Stomach (tissue), 9 donors: Measurements from ENCODE around the gene SIK2. TPM values are rescaled to one million over a fixed set of nuclear protein-coding genes. Genes with fewer than 3 reads are reported as not detected.
A peak's percentile ranks its signal among the peaks of the same experiment; 100 is the strongest.

Source experiments
- DNase-seq, 2 donors: peaks; one replicate each; pipeline versions ENCODE4 v3.0.0 to v3.0.0-alpha.2; 2013 to 2019
- H3K27ac ChIP-seq, 5 donors: fragments of 200-600 bp in 4 of 5; sonication (generic) in 4 of 5; one replicate each; pipeline ENCODE4 v1.5.1; 2013 to 2019; ENCODE audit warnings: mild to moderate bottlenecking in 1 of 5, moderate library complexity in 1 of 5
- H3K27me3 ChIP-seq, 3 donors: fragments of 200-600 bp; sonication (generic); one replicate each; pipeline ENCODE4 v1.5.1; 2017 to 2019; ENCODE audit warnings: mixed run types in 1 of 3
- H3K36me3 ChIP-seq, 4 donors: fragments of 200-600 bp; sonication (generic); 1 replicate in 3 of 4; 2 replicates in 1 of 4; pipeline ENCODE4 v1.5.1; 2016 to 2019
- H3K4me1 ChIP-seq, 4 donors: fragments of 200-600 bp; sonication (generic); one replicate each; pipeline ENCODE4 v1.5.1; 2016 to 2019
- H3K4me3 ChIP-seq, 4 donors: fragments of 200-600 bp; sonication (generic) in 3 of 4; one replicate each; pipeline ENCODE4 v1.5.1; 2016 to 2019; ENCODE audit warnings: mild to moderate bottlenecking in 1 of 4
- H3K9me3 ChIP-seq, 4 donors: fragments of 200-600 bp; sonication (generic); one replicate each; pipeline ENCODE4 v1.5.1; 2016 to 2019
- CTCF ChIP-seq, 7 experiments: fragments of 450-650 bp in 4 of 7; fragments of 200-600 bp in 3 of 7; sonication (generic) in 3 of 7; IDR thresholded peaks; one replicate each; pipeline ENCODE4 v1.5.1; 2016 to 2019; ENCODE audit warnings: antibody characterized with exemption in 7 of 7, control low read depth in 2 of 7, mild to moderate bottlenecking in 1 of 7
- EP300 ChIP-seq: sonication (generic); formaldehyde crosslinking; IDR thresholded peaks from one replicate; pipeline ENCODE4 v1.6.1; 2017; ENCODE audit warnings: antibody characterized with exemption
- POLR2A ChIP-seq, 4 donors: fragments of 450-650 bp; IDR thresholded peaks; one replicate each; pipeline ENCODE4 v1.6.1; 2016; ENCODE audit warnings: antibody characterized with exemption in 4 of 4, control low read depth in 2 of 4, mild to moderate bottlenecking in 1 of 4, moderate library complexity in 1 of 4
- POLR2AphosphoS5 ChIP-seq, 3 donors: sonication (generic); formaldehyde crosslinking; IDR thresholded peaks; one replicate each; pipeline ENCODE4 v1.6.1; 2016; ENCODE audit warnings: antibody characterized with exemption in 3 of 3
- WGBS, 5 donors: extraction: QIAGEN DNeasy Blood & Tissue Kit in 3 of 5; methylation state at CpG; one replicate each; pipeline versions ENCODE4 v1.1.5 to v1.1.7; 2013 to 2018; 5-methylcytosine and 5-hydroxymethylcytosine counted together
- intact Hi-C: fragments of 100-400 bp; cut with DNase I; formaldehyde crosslinking; loops from one replicate; pipeline ENCODE4 v1.15.1; 2023; ENCODE audit warnings: low total_unique reads
- polyA plus RNA-seq, 3 donors: library from polyadenylated mRNA; stranded (reverse); fragments of 200-250 nt; gene quantifications; one replicate each; pipeline ENCODE4 v1.2.3, GENCODE V29; 2013
- total RNA-seq, 5 donors: library from RNA; depleted of rRNA; stranded (reverse); fragments of >200 nt; gene quantifications; one replicate each; pipeline versions ENCODE4 v1.1.0 to v1.2.3, GENCODE V29; 2014 to 2016
- donor health status: healthy with polysubstance abuse.
- donor health status: Bipolar disorder and iron deficiency.
- donor health status: healthy.

Gene SIK2
- total and polyA plus RNA-seq, 8 donors: 5.5 to 86.9 (median 18.4) TPM

DNA sequence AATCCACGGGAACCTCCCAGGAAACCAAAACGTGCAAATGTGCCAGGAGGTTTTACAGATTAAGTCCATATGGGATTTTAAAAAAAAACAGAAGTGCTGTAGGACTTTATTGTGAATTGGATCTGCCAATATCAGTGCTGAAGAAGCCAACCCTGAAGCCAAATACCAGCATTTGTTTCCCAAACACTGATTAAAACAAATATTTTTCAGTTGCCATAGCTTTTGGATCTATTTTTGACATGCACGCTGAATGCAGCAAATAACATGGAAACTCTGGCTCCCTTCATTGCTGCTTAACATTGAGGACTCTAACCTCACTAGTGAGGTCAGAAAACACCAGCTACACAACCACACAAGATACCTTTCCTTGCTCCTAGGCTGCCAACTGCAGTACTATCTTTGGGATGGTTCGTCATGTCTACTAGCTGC, 28.4 kb upstream of the SIK2 start:
- peak overlapping the region in 2 of 4 donors; percentile 1 to 22 for H3K4me3 ChIP-seq
- H3K27ac ChIP-seq: peak overlapping the region in 2 of 5 donors; percentile 11 to 43

DNA sequence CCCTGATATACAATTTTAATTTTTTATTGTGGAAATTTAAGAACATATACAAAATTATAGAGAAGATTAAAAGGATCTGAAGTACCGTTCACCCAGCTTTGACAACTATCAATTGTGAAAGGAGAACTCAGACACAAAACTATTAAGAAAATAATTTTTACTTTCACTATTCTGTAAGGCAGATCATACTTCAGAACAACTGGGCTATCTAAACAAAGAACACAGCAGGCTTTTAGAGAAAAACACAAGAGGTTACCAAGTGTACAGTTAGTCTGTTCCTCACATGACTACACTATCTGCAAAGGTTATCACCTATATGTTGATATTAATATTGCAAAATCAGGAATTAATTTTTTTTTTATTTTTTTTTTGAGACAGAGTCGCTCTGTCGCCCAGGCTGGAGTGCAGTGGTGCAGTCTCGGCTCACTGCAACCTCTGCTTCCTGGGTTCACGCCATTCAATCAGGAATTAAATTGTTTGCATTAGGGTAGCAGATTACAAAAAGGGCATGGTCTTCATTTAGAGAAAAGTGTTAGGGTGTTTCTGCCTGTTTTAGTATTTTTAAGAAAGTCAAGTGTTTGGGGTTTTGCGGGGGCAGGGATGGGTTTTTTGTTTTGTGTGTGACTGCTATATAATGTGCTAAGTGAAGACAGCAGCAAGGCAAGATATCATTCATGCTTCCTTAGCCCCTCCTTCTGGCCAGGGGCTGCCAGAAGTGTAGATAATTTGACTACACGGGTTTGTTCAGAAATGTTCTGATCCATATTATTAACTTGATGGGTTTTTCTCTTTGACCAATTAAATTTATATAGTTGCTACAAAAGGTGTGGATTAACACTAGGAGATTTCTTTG, 27.6 kb upstream of the SIK2 start:
- TF ChIP-seq POLR2AphosphoS5 (IDR thresholded peaks at IDR 0.05) (no peak), CTCF (IDR thresholded peaks at IDR 0.05) (no peak), POLR2A (IDR thresholded peaks at IDR 0.05) (no peak), EP300 (no peak)
- Histone ChIP-seq H3K4me3 (peak overlapping the region in 3 of 4 donors; percentile 1 to 22 (median 12)), H3K27ac (peak overlapping the region in 2 of 5 donors; percentile 11 to 43), H3K9me3 (no peaks in the 10 kb centered on the region), H3K36me3 (no peaks in the 10 kb centered on the region), H3K27me3 (no peaks in the 10 kb centered on the region), H3K4me1 (peaks cover 11 to 32% (median 28%) of the 10 kb centered on the region in 4 donors)
- intact Hi-C loops: no loop called here
- DNase-seq: no peak
- WGBS, 5 donors: 15 to 29% (median 23%) methylated on average over 7 of the region's 7 CpGs

More for the DNA sequence above, 28.4 kb upstream of the SIK2 start:
- Histone ChIP-seq H3K9me3 (no peaks in the 10 kb centered on the region), H3K27me3 (no peaks in the 10 kb centered on the region), H3K4me1 (peaks cover 11 to 32% (median 28%) of the 10 kb centered on the region in 4 donors), H3K36me3 (no peaks in the 10 kb centered on the region)
- DNase-seq: peak in 1 of 2 donors; percentile 51
- WGBS, 5 donors: 23 to 31% (median 24%) methylated on average over 4 of the region's 4 CpGs
- TF ChIP-seq CTCF (IDR thresholded peaks at IDR 0.05) (no peak), EP300 (no peak), POLR2A (IDR thresholded peaks at IDR 0.05) (no peak), POLR2AphosphoS5 (IDR thresholded peaks at IDR 0.05) (no peak)
- intact Hi-C loops: no loop called here

GRCh38 chr11:111575740-111576139, 26.5 kb upstream of the SIK2 start:
- Histone ChIP-seq H3K4me3 (no peak overlapping the region), H3K4me1 (peaks cover 11 to 32% (median 26%) of the 10 kb centered on the region in 4 donors), H3K27ac (no peak overlapping the region), H3K27me3 (no peaks in the 10 kb centered on the region), H3K36me3 (no peaks in the 10 kb centered on the region), H3K9me3 (no peaks in the 10 kb centered on the region)
- no peak for DNase-seq
- TF ChIP-seq EP300 (no peak), POLR2AphosphoS5 (IDR thresholded peaks at IDR 0.05) (no peak), POLR2A (IDR thresholded peaks at IDR 0.05) (no peak), CTCF (IDR thresholded peaks at IDR 0.05) (no peak)
- WGBS, 5 donors: 84 to 94% (median 86%) methylated on average over 6 of the region's 6 CpGs
- intact Hi-C loops: no loop called here

GRCh38 chr11:111577821-111578220, 24.4 kb upstream of the SIK2 start:
- Histone ChIP-seq H3K27ac (no peak overlapping the region), H3K36me3 (no peaks in the 10 kb centered on the region), H3K9me3 (no peaks in the 10 kb centered on the region), H3K4me1 (peaks cover 11 to 22% (median 18%) of the 10 kb centered on the region in 4 donors), H3K4me3 (no peak overlapping the region), H3K27me3 (no peaks in the 10 kb centered on the region)
- 82 to 91% (median 87%) methylated on average over 4 of the region's 4 CpGs for WGBS, 5 donors
- intact Hi-C loops: no loop called here
- TF ChIP-seq POLR2A (IDR thresholded peaks at IDR 0.05) (no peak), CTCF (IDR thresholded peaks at IDR 0.05) (no peak), POLR2AphosphoS5 (IDR thresholded peaks at IDR 0.05) (no peak), EP300 (no peak)
- no peak for DNase-seq
